ENCODE data around the gene ZSCAN10. TPM values are rescaled to one million over a fixed set of nuclear protein-coding genes. Genes with fewer than 3 reads are reported as not detected.
"Not testable (repeated sequence)": the region's sequence is repeated elsewhere in the genome, so short reads cannot be mapped to it uniquely, and the experiment has no call there.

The ZSCAN10 gene
- total RNA-seq, 3 donors from 2014 or later, result 0.11 TPM; not detected in 1

DNA sequence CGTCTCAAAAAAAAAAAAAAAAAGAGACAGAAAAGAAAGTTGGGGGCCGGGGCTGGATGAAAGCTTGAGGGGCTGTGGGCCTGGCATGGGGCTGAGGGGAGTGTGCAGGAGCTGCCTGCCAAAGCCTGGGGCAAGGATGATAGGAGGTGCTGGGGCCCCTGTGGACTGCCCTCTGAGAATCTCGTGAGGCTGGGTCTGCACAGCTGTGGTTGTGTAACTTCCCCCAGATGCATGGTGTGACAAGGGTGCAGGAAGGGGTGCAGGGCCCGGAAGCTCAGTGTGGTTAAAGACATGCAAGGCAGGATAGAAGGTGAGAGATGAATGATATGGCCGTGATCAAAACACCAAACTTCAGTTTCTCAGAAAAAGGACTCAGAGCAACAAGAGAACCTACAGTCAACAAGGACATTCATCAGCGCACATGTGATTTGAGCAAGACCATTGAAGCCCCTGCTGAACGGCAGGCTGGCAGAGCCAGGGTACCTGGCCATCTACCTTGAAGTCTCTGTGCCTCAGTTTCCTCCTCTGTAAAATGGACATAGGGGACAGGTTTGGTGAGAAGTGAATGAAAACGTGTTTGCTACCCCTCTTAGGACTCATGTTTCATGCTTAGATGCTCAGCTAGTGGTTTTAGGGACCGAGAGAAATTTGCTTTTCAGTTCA, 24.1 kb downstream of the ZSCAN10 start:
- ATAC-seq (peak; percentile 77 to 80), DNase-seq (peak; percentile 62)
- Mint-ChIP-seq H3K36me3 (ENCODE audit: insufficient read depth) (peaks cover 8% of the 10 kb centered on the region), H3K27me3 (ENCODE audit: low read depth) (no peaks in the 10 kb centered on the region), H3K9me3 (peaks cover 7% of the 10 kb centered on the region), H3K4me3 (peak overlapping the region; percentile 67), H3K4me1 (ENCODE audit: low read depth) (peaks cover 85% of the 10 kb centered on the region)

DNA sequence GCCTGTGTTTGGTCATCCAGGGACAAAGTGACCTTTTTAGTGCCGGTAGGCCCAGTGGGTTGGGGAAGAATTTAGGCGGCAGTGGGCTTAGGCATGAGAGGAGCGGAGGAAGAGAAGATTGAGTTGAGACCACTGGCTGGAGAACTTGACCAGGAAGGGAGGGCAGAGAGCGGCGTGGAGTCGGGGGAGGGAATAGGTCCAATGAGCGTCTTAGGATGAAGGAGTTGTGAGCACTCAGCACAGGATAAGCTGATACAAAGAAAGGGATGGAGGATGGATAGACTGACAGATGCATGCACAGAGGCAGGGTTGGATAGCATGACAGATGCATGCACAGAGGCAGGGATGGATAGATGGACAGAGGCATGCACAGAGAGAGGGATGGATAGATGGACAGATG, 25.6 kb downstream of the ZSCAN10 start:
- Mint-ChIP-seq H3K36me3 (ENCODE audit: insufficient read depth) (peaks cover 15% of the 10 kb centered on the region), H3K4me3 (peak overlapping the region; percentile 67), H3K4me1 (ENCODE audit: low read depth) (peaks cover 86% of the 10 kb centered on the region), H3K9me3 (peaks cover 7% of the 10 kb centered on the region), H3K27me3 (ENCODE audit: low read depth) (no peaks in the 10 kb centered on the region)
- DNase-seq (no peak), ATAC-seq (no peak)

DNA sequence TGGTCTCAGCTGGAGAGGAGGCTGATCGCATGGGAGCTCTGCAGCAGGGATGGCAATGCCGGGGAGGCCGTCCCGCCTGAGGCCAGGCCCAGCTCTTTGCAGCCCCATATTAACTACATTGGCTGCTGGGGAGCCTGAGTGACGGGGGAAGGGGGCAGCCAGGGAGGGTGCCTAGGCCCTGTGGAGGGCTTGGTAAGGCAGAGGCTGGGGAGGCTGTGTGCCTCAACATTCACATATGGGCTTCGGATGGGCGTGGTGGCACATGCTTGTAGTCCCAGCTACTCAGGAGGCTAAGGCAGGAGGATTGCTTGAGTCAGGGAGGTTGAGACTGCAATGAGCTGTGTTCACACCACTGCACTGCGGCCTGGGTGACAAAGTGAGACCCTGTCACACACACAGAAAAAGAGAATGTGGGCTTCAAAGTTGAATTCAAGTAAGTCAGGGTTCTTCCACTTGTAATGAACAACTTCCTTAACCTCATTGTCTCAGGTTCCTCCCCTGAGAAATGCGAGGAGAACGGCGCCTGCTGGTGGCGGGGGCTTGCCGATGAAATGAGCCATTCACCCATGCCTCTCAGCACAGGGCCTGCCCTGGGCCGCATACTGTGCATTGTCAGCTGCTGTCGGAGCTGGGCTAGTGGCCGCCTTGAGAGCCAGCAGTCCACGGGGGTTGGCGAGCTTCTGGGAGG, 26.4 kb downstream of the ZSCAN10 start:
- DNase-seq; H3K4me3 Mint-ChIP-seq; H3K9me3 Mint-ChIP-seq; H3K27me3 Mint-ChIP-seq (ENCODE audit: low read depth): not testable (repeated sequence)
- Mint-ChIP-seq H3K36me3 (ENCODE audit: insufficient read depth) (peaks cover 16% of the 10 kb centered on the region), H3K4me1 (ENCODE audit: low read depth) (peaks cover 83% of the 10 kb centered on the region)
- peak; percentile 44 to 49 for ATAC-seq

DNA sequence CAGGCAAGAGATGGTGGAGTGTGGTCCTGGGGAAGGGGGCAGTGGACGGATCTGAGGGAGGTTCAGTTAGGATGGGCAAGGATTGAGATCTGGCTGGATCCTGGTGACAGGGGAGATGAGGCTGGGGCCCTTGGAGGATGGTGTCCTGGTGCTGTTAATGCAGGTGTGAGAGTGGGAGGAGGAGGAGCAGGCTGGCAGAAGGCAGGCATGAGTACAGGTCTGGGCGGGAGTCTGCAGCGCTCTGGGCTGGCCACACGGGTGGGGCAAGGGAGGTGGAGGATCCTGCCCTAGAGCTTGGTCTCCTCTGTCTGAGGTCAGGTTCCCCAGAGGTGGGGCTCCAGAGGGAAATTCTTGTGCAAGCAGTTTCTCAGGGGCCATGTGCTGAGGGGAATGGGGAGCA, 26.9 kb downstream of the ZSCAN10 start:
- peak overlapping the region; percentile 60 for H3K4me3 Mint-ChIP-seq
- H3K9me3 Mint-ChIP-seq; H3K27me3 Mint-ChIP-seq (ENCODE audit: low read depth); ATAC-seq; DNase-seq: not testable (repeated sequence)
- H3K36me3 Mint-ChIP-seq (ENCODE audit: insufficient read depth), result peaks cover 19% of the 10 kb centered on the region
- H3K4me1 Mint-ChIP-seq (ENCODE audit: low read depth), result peaks cover 82% of the 10 kb centered on the region

DNA sequence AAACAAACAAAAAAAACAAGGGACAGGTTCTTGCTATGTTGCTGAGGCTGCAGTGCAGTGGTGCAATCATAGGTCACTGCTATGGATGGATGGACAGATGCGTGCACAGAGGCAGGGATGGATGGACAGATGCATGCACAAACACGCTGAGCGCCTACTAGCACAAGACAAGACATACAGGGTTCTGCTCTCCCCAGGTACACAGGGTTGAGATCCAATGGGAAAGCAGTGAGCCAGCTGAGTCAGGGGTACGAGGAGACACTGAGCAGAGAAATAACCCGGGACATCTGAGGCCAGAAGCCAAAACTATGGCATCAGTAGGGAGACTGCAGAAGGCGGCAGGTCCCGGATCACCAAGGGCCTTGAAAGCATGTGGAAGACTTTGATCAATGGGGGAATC, 27.4 kb downstream of the ZSCAN10 start:
- H3K27me3 Mint-ChIP-seq (ENCODE audit: low read depth), result no peaks in the 10 kb centered on the region
- peak overlapping the region; percentile 60 for H3K4me3 Mint-ChIP-seq
- no peak for ATAC-seq
- no peaks in the 10 kb centered on the region for H3K9me3 Mint-ChIP-seq
- no peak for DNase-seq
- peaks cover 77% of the 10 kb centered on the region for H3K4me1 Mint-ChIP-seq (ENCODE audit: low read depth)
- peaks cover 20% of the 10 kb centered on the region for H3K36me3 Mint-ChIP-seq (ENCODE audit: insufficient read depth)

DNA sequence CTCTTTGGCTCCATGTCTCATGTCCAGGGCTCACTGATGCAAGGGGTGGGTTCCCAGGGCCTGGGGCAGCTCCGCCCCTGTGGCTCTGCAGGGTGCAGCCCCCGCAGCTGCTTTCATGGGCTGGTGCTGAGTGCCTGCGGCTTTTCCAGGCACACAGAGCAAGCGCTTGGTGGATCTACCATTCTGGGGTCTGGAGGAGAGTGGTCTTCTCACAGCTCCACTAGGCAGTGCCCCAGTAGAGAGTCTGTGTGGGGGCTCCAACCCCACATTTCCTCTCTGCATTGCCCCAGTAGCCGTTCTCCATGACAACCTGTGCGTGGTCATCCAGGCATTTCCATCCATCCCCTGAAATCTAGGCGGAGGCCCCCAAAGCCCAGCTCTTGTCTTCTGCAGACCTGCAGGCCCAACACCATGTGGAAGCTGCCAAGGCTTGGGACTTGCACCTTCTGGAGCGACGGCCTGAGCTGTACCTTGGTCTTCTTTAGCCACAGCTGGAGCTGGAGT, 28.4 kb downstream of the ZSCAN10 start:
- H3K4me3 Mint-ChIP-seq, result no peak overlapping the region
- H3K9me3 Mint-ChIP-seq, result no peaks in the 10 kb centered on the region
- peaks cover 68% of the 10 kb centered on the region for H3K4me1 Mint-ChIP-seq (ENCODE audit: low read depth)
- H3K36me3 Mint-ChIP-seq (ENCODE audit: insufficient read depth), result peaks cover 22% of the 10 kb centered on the region
- H3K27me3 Mint-ChIP-seq (ENCODE audit: low read depth), result no peaks in the 10 kb centered on the region
- DNase-seq (no peak), ATAC-seq (no peak)

DNA sequence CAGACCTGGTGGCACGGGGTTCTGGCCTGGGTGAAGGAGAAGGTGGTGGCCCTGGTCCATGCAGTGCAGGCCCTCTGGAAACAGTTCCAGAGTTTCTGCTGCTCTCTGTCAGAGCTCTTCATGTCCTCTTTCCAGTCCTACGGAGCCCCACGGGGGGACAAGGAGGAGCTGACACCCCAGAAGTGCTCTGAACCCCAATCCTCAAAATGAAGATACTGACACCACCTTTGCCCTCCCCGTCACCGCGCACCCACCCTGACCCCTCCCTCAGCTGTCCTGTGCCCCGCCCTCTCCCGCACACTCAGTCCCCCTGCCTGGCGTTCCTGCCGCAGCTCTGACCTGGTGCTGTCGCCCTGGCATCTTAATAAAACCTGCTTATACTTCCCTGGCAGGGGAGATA, 29.9 kb downstream of the ZSCAN10 start:
- not testable (repeated sequence) for H3K9me3 Mint-ChIP-seq; ATAC-seq; DNase-seq; H3K27me3 Mint-ChIP-seq (ENCODE audit: low read depth); H3K4me3 Mint-ChIP-seq
- Mint-ChIP-seq H3K4me1 (ENCODE audit: low read depth) (peaks cover 70% of the 10 kb centered on the region), H3K36me3 (ENCODE audit: insufficient read depth) (peaks cover 24% of the 10 kb centered on the region)

DNA sequence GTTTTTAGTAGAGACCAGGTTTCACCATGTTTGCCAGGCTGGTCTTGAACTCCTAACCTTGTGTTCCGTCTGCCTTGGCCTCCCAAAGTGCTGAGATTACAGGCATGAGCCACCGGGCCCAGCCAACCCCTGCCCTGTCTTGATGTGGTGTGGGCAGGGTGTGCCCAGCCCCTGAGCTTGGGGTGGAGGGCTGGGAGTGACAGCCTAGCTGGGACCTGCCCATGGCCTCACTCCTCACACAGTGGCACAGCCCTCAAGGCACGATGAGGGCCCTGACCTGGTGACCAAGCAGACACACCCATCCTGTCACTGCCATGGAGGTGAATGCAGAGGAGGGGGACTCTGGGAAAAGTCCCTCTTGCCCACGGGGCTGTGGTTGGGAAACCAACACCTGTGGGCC, 30.6 kb downstream of the ZSCAN10 start:
- ATAC-seq (no peak), DNase-seq (no peak)
- no peaks in the 10 kb centered on the region for H3K9me3 Mint-ChIP-seq
- H3K4me1 Mint-ChIP-seq (ENCODE audit: low read depth), result peaks cover 68% of the 10 kb centered on the region
- H3K36me3 Mint-ChIP-seq (ENCODE audit: insufficient read depth), result peaks cover 24% of the 10 kb centered on the region
- no peaks in the 10 kb centered on the region for H3K27me3 Mint-ChIP-seq (ENCODE audit: low read depth)
- peak overlapping the region; percentile 99 for H3K4me3 Mint-ChIP-seq

DNA sequence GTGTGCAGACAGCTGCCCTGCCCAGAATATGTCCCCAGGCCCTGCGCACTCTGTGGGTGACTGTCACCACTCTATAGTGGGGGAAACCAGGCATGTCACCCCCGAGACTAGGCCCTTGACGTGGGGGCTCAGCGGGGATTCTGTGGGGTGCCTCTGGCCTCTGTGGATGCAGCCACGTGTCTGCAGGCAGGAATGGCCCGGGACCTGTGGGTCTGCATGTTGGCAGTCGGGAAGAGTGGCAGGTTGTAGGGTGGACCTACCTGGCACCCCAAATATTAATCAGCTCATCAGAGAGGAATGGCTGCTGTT, 32.7 kb downstream of the ZSCAN10 start:
- peak; percentile 11 to 19 for ATAC-seq
- peaks cover 24% of the 10 kb centered on the region for H3K36me3 Mint-ChIP-seq (ENCODE audit: insufficient read depth)
- H3K27me3 Mint-ChIP-seq (ENCODE audit: low read depth), result no peaks in the 10 kb centered on the region
- no peaks in the 10 kb centered on the region for H3K9me3 Mint-ChIP-seq
- H3K4me1 Mint-ChIP-seq (ENCODE audit: low read depth), result peaks cover 68% of the 10 kb centered on the region
- no peak for DNase-seq
- H3K4me3 Mint-ChIP-seq, result peak overlapping the region; percentile 99

DNA sequence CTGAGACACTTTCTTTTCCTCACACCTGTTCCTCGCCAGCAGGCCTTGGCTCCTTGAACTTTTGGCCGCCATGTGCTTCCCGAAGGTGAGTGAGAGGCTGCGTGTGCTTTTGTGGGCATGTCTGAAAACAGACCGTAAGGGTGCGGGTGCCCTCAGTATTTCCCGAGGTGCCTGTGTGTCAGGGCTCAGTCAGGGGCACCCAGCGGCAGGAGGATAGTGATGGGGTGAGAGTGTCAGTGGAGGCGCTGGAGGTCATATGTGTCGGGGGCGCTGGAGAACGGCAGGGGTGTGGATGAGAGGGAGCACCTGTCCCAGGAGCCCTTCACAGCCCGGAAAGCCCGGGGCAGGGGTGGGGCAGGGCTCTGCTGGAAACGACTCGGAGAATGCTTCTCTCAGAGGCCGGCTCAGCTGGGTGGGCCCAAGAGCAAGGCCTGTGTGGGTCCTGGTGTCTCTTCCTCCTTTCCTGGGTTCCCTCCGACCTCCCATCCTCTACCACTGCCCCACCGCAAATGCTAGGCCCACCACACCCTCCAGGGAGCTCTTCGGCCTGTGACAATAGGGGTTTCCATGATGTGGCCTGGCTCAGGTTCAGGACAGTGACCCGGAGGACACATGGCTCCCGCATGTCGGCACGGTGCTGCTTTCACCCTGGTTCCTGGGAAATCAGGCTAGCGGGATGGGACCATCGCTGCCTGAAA, 33.2 kb downstream of the ZSCAN10 start:
- no peaks in the 10 kb centered on the region for H3K9me3 Mint-ChIP-seq
- ATAC-seq (peak; percentile 47 to 50), DNase-seq (peak; percentile 32)
- H3K4me3 Mint-ChIP-seq, result peak overlapping the region; percentile 99
- H3K36me3 Mint-ChIP-seq (ENCODE audit: insufficient read depth), result peaks cover 24% of the 10 kb centered on the region
- H3K4me1 Mint-ChIP-seq (ENCODE audit: low read depth), result peaks cover 66% of the 10 kb centered on the region
- no peaks in the 10 kb centered on the region for H3K27me3 Mint-ChIP-seq (ENCODE audit: low read depth)

DNA sequence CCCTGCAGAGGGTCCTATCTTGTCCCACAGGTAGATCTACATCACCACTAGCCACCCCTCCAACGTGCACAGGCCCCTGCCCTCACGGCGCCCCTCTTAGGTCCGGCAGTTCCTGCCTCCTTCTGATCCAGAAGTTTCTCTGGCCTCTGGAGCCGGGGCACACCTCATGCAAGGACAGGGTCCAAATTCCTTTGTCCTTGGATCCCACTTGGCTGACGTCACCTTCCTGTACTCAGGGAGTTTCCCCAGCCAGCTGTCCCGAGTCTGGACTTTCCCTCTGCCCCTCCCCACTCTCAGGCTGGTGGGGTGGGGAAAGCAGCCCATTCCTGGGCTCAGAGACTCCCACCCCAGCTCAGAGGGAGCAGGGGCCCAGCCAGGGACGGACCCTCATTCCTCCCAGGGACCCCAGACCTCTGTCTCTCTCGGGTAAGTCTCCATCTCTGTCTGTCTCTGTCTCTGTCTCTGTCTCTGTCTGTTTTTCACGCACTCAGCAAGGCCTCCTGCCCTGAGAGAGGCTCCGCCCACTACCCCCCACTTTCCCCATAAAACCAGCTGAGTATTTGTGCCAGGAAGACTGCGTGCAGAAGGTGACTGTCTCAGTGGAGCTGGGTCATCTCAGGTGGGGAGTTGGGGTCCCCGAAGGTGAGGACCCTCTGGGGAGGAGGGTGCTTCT, 33.9 kb downstream of the ZSCAN10 start, which contains the start of gene IL32:
TSS of gene IL32 (plus strand) at position 572 of the 673 bp plus-strand sequence. CDS start 172 bp downstream, outside the sequence.
- ATAC-seq (peak; percentile 47 to 54), DNase-seq (peak; percentile 68)
- H3K36me3 Mint-ChIP-seq (ENCODE audit: insufficient read depth), result peaks cover 23% of the 10 kb centered on the region
- H3K27me3 Mint-ChIP-seq (ENCODE audit: low read depth), result no peaks in the 10 kb centered on the region
- no peaks in the 10 kb centered on the region for H3K9me3 Mint-ChIP-seq
- H3K4me3 Mint-ChIP-seq, result peak within 1 kb of the TSS; percentile 99
- peaks cover 65% of the 10 kb centered on the region for H3K4me1 Mint-ChIP-seq (ENCODE audit: low read depth)

DNA sequence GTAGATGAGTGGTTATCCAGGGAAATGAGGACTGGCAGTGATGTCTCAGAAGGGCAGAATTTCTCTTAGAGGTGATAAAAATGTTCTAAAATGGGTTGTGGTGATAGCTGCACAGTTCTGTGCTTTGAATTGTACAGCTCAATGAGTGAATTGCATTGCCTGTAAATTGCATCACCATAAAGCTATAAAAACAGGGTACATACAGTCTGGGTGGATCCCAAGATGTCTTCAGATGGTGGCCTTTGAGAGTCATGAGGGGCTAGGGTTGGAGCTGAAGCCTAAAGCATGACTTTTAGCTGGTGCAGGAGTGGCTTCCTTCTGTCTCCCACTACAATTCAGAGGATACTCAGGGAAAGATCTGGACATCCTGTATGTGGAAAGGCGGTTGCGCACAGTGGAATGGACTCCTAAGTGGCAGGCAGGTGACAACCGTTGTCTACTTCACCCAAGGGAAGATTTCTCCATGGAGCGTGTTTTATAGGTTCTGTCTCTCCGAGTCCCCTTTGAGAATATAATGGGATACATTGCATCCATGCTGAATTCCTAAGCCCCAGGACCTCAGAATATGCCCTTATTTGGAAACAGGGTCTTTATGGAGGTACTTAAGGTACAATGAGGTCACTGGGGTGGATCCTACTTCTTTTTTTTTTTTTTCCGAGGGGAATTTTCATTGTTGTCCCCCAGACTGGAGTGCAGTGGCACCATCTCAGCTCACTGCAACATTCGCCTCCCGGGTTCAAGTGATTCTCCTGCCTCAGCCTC, 35.3 kb downstream of the ZSCAN10 start:
- Mint-ChIP-seq H3K9me3 (no peaks in the 10 kb centered on the region), H3K36me3 (ENCODE audit: insufficient read depth) (peaks cover 13% of the 10 kb centered on the region), H3K27me3 (ENCODE audit: low read depth) (no peaks in the 10 kb centered on the region), H3K4me1 (ENCODE audit: low read depth) (peaks cover 62% of the 10 kb centered on the region), H3K4me3 (peak overlapping the region; percentile 99)
- ATAC-seq, result no peak
- no peak for DNase-seq

DNA sequence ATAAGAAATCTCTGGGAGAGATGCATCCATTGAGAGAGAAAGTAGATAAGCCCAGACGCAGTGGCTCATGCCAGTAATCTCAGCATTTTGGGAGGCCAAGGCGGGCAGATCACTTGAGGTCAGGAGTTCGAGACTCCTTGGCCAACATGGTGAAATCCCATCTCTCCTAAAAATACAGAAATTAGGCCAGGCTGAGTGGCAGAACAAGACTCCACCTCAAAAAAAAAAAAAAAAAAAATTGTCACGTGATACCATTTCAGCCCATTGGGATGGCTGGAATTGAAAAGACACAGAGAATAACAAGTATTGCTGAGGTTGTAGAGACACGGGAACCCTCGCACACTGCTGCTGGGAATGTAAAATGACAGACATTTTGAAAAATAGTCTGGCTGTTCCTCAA, 36.5 kb downstream of the ZSCAN10 start:
- no peak for ATAC-seq
- Mint-ChIP-seq H3K27me3 (ENCODE audit: low read depth) (no peaks in the 10 kb centered on the region), H3K9me3 (no peaks in the 10 kb centered on the region), H3K4me1 (ENCODE audit: low read depth) (peaks cover 57% of the 10 kb centered on the region), H3K36me3 (ENCODE audit: insufficient read depth) (peaks cover 9% of the 10 kb centered on the region), H3K4me3 (no peak overlapping the region)
- DNase-seq, result no peak

Measured in activated T-cell treated with anti-CD3 and anti-CD28 coated beads, Interleukin-2, amount 50 U/mL, for 4 hours (primary cell).